Measurements from ENCODE around the gene BMAL1. TPM values are rescaled to one million over a fixed set of nuclear protein-coding genes. Genes with fewer than 3 reads are reported as not detected.

The BMAL1 gene
- total and polyA plus RNA-seq, 2 donors (not counting 1 experiment from before 2014, with no cell fraction given) = 10.7 to 11.2 TPM

DNA sequence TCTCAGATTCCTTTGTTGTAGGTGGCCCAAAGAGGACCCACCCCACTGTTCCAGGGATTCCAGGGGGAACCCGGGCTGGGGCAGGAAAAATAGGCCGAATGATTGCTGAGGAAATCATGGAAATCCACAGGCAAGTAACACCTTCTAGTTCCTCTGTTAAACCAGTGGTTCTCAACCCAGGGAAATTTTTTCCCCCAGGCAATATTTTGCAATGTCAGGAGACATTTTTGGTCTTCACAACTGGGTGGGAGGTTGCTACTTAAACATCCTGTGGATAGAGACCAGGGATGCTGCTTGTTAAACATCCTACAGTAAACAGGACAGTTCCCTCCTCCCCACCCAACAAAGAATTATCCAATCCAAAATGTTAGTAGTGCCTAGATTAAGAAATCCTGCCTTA lies 100.7 kb downstream of the BMAL1 start:
- H4K20me1 ChIP-seq (ENCODE audit: control insufficient read depth, extremely low read depth, insufficient read depth, low read length) = no peaks in the 10 kb centered on the region
- H3K27ac ChIP-seq (ENCODE audit: insufficient read depth, low read length) = no peak overlapping the region
- H3K36me3 ChIP-seq (ENCODE audit: control insufficient read depth, insufficient read depth, low read length) = peaks cover 5% of the 10 kb centered on the region
- H3K79me2 ChIP-seq (ENCODE audit: control insufficient read depth, insufficient read depth, low read length) = no peaks in the 10 kb centered on the region
- no peak overlapping the region for H2AFZ ChIP-seq (ENCODE audit: low read length)
- no peak overlapping the region for H3K9ac ChIP-seq (ENCODE audit: insufficient read depth, low read length)
- H3K9me3 ChIP-seq (ENCODE audit: control insufficient read depth, insufficient read depth, low read depth, low read length) = no peaks in the 10 kb centered on the region
- no peak for DNase-seq (ENCODE audit: low read depth in 2 of 2)
- no peaks in the 10 kb centered on the region for H3K27me3 ChIP-seq (ENCODE audit: control insufficient read depth, insufficient read depth, low read length)
- H3K4me2 ChIP-seq (ENCODE audit: extremely low read depth, insufficient read depth, low read length) = no peak overlapping the region
- TF ChIP-seq EZH2 (IDR thresholded peaks at IDR 0.05; ENCODE audit: low read length, missing control alignments) = no peak
- no peak overlapping the region for H3K4me3 ChIP-seq (replicated peaks in 1 of 4; ENCODE audit: control extremely low read depth in 1 of 4, insufficient read depth in 1 of 4, low read depth in 3 of 4, low read length in 4 of 4)
- no peaks in the 10 kb centered on the region for H3K4me1 ChIP-seq (ENCODE audit: control insufficient read depth, extremely low read depth, insufficient read depth, low read length)

DNA sequence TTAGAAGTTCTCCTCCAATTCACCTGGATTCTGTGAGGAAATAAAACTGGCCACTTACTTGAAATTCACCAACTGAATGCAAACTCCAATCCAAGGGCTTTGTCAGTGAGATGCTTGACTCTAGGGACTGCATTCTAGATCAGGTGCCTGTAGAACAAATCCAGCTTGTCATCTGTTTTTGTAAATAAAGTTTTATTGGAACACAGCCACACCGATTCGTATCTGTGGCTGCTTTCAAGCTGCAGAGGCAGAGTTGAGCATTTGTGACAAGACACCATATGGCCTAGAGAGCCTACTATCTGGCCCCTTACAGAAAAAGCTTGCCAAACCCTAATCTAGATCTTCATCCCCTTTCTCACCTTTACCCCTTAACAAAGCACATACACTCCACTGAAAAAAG lies 103.1 kb downstream of the BMAL1 start:
- H3K9me3 ChIP-seq (ENCODE audit: control insufficient read depth, insufficient read depth, low read depth, low read length) = no peaks in the 10 kb centered on the region
- no peaks in the 10 kb centered on the region for H4K20me1 ChIP-seq (ENCODE audit: control insufficient read depth, extremely low read depth, insufficient read depth, low read length)
- DNase-seq (ENCODE audit: low read depth in 2 of 2) = no peak
- no peak overlapping the region for H3K4me3 ChIP-seq (replicated peaks in 1 of 4; ENCODE audit: control extremely low read depth in 1 of 4, insufficient read depth in 1 of 4, low read depth in 3 of 4, low read length in 4 of 4)
- H3K27ac ChIP-seq (ENCODE audit: insufficient read depth, low read length) = no peak overlapping the region
- TF ChIP-seq CTCF (conservative IDR thresholded peaks at IDR 0.05 in 1 of 2, IDR thresholded peaks at IDR 0.05 in 1 of 2; ENCODE audit: low read depth in 1 of 2, low read length in 2 of 2) (no peak), EZH2 (IDR thresholded peaks at IDR 0.05; ENCODE audit: low read length, missing control alignments) (no peak)
- no peak overlapping the region for H3K9ac ChIP-seq (ENCODE audit: insufficient read depth, low read length)
- H3K4me1 ChIP-seq (ENCODE audit: control insufficient read depth, extremely low read depth, insufficient read depth, low read length) = no peaks in the 10 kb centered on the region
- no peak overlapping the region for H3K4me2 ChIP-seq (ENCODE audit: extremely low read depth, insufficient read depth, low read length)
- no peaks in the 10 kb centered on the region for H3K79me2 ChIP-seq (ENCODE audit: control insufficient read depth, insufficient read depth, low read length)
- H3K36me3 ChIP-seq (ENCODE audit: control insufficient read depth, insufficient read depth, low read length) = peaks cover 6% of the 10 kb centered on the region
- H3K27me3 ChIP-seq (ENCODE audit: control insufficient read depth, insufficient read depth, low read length) = no peaks in the 10 kb centered on the region
- no peak overlapping the region for H2AFZ ChIP-seq (ENCODE audit: low read length)

GRCh38 chr11:13382751-13383150 lies 105.2 kb downstream of the BMAL1 start:
- H4K20me1 ChIP-seq (ENCODE audit: control insufficient read depth, extremely low read depth, insufficient read depth, low read length) = no peaks in the 10 kb centered on the region
- TF ChIP-seq EZH2 (IDR thresholded peaks at IDR 0.05; ENCODE audit: low read length, missing control alignments) (no peak), CTCF (conservative IDR thresholded peaks at IDR 0.05 in 1 of 2, IDR thresholded peaks at IDR 0.05 in 1 of 2; ENCODE audit: low read depth in 1 of 2, low read length in 2 of 2) (no peak)
- peaks cover 8% of the 10 kb centered on the region for H3K36me3 ChIP-seq (ENCODE audit: control insufficient read depth, insufficient read depth, low read length)
- H3K79me2 ChIP-seq (ENCODE audit: control insufficient read depth, insufficient read depth, low read length) = no peaks in the 10 kb centered on the region
- no peak overlapping the region for H3K4me3 ChIP-seq (replicated peaks in 1 of 4; ENCODE audit: control extremely low read depth in 1 of 4, insufficient read depth in 1 of 4, low read depth in 3 of 4, low read length in 4 of 4)
- DNase-seq (ENCODE audit: low read depth in 2 of 2) = no peak
- no peak overlapping the region for H3K27ac ChIP-seq (ENCODE audit: insufficient read depth, low read length)
- no peaks in the 10 kb centered on the region for H3K9me3 ChIP-seq (ENCODE audit: control insufficient read depth, insufficient read depth, low read depth, low read length)
- H3K4me2 ChIP-seq (ENCODE audit: extremely low read depth, insufficient read depth, low read length) = no peak overlapping the region
- H3K27me3 ChIP-seq (ENCODE audit: control insufficient read depth, insufficient read depth, low read length) = no peaks in the 10 kb centered on the region
- no peak overlapping the region for H2AFZ ChIP-seq (ENCODE audit: low read length)
- H3K4me1 ChIP-seq (ENCODE audit: control insufficient read depth, extremely low read depth, insufficient read depth, low read length) = no peaks in the 10 kb centered on the region
- H3K9ac ChIP-seq (ENCODE audit: insufficient read depth, low read length) = no peak overlapping the region

Data from fibroblast of lung (primary cell).